BE2C (cell line): ENCODE measurements around the gene ZNF581.

Experiments
- DNase-seq: peaks from one replicate; pipeline ENCODE4 v3.0.0-alpha.2; 2020
- H3K27me3 ChIP-seq: fragments of 250-450 bp; sonication (Bioruptor Pico); 2 replicates; pipeline ENCODE4 v1.5.1; 2020; ENCODE audit warnings: mild to moderate bottlenecking
- H3K36me3 ChIP-seq: fragments of 250-450 bp; sonication (Bioruptor Pico); 2 replicates; pipeline ENCODE4 v1.5.1; 2020; ENCODE audit warnings: mild to moderate bottlenecking
- H3K4me1 ChIP-seq: fragments of 250-450 bp; sonication (Bioruptor Pico); 2 replicates; pipeline ENCODE4 v1.5.1; 2020
- H3K4me3 ChIP-seq: 2 replicates; pipeline ENCODE4 v1.5.1; 2011; ENCODE audit warnings: low read depth, low read length
- H3K9me3 ChIP-seq: fragments of 250-450 bp; sonication (Bioruptor Pico); 2 replicates; pipeline ENCODE4 v1.5.1; 2020
- CTCF ChIP-seq: IDR thresholded peaks from 2 replicates; pipeline ENCODE4 v1.5.1; 2012; ENCODE audit warnings: mild to moderate bottlenecking, low read depth, low read length

ZNF581 gene

GRCh38 chr19:55642153-55643002 is 1.1 kb upstream of the ZNF581 start:
- no peak for TF ChIP-seq CTCF
- Histone ChIP-seq H3K4me1 (peaks cover 9% of the 10 kb centered on the region), H3K27me3 (no peaks in the 10 kb centered on the region), H3K36me3 (peaks cover 17% of the 10 kb centered on the region), H3K9me3 (no peaks in the 10 kb centered on the region), H3K4me3 (peak overlapping the region; percentile 90)
- peak; percentile 39 for DNase-seq

GRCh38 chr19:55643887-55644176 is 383 bp downstream of the ZNF581 start:
- TF ChIP-seq CTCF = no peak
- H3K4me1 ChIP-seq = peaks cover 9% of the 10 kb centered on the region
- peaks cover 17% of the 10 kb centered on the region for H3K36me3 ChIP-seq
- H3K9me3 ChIP-seq = no peaks in the 10 kb centered on the region
- peak overlapping the region; percentile 90 for H3K4me3 ChIP-seq
- no peaks in the 10 kb centered on the region for H3K27me3 ChIP-seq
- no peak for DNase-seq

- Histone ChIP-seq H3K4me3 (peak overlapping the region; percentile 90), H3K27me3 (no peaks in the 10 kb centered on the region), H3K36me3 (peaks cover 17% of the 10 kb centered on the region), H3K4me1 (peaks cover 9% of the 10 kb centered on the region), H3K9me3 (no peaks in the 10 kb centered on the region)
- DNase-seq = no peak
- no peak for TF ChIP-seq CTCF
These were observed 863 bp downstream of the ZNF581 start for GRCh38 chr19:55644191-55644833.

GRCh38 chr19:55644842-55645511 is 1.5 kb downstream of the ZNF581 start:
- no peak for TF ChIP-seq CTCF
- DNase-seq = no peak
- H3K4me1 ChIP-seq = peaks cover 9% of the 10 kb centered on the region
- H3K9me3 ChIP-seq = no peaks in the 10 kb centered on the region
- H3K36me3 ChIP-seq = peaks cover 17% of the 10 kb centered on the region
- H3K27me3 ChIP-seq = no peaks in the 10 kb centered on the region
- peak overlapping the region; percentile 90 for H3K4me3 ChIP-seq

- Histone ChIP-seq H3K9me3 (no peaks in the 10 kb centered on the region), H3K4me1 (peaks cover 4% of the 10 kb centered on the region), H3K4me3 (no peak overlapping the region), H3K27me3 (no peaks in the 10 kb centered on the region), H3K36me3 (peaks cover 17% of the 10 kb centered on the region)
- TF ChIP-seq CTCF = no peak
- DNase-seq = no peak
These were observed 2.0 kb downstream of the ZNF581 start for GRCh38 chr19:55645512-55645881.
